PC-3 (cell line): ENCODE results near the gene SRD5A2. TPM values are rescaled to one million over a fixed set of nuclear protein-coding genes. Genes with fewer than 3 reads are reported as not detected.

Experiments used
- ATAC-seq: fragments of 200-7000 bp; cut with Tn5 transposase; 2 replicates; pipeline ENCODE4 v1.9.1; 2020; ENCODE audit warnings: mild to moderate bottlenecking, moderate library complexity
- BruUV-seq: library from RNA; stranded (reverse); fragments of 400-500 nt; replicated peaks from 2 replicates; lab custom pipeline; 2021; lab: Mats Ljungman, UMichigan
- CTCF ChIA-PET: fragments of 300-600 bp; sonication (Branson Sonifier 250); formaldehyde crosslinking; loops from one replicate; lab custom pipeline; 2022; ENCODE audit warnings: antibody characterized with exemption; lab: Charles Lee
- POLR2A ChIA-PET: fragments of 300-600 bp; sonication (Branson Sonifier 250); formaldehyde crosslinking; loops from one replicate; lab custom pipeline; 2022; ENCODE audit warnings: antibody characterized with exemption; ENCODE audit not compliant: unreplicated experiment; lab: Charles Lee
- DNase-seq: peaks from one replicate; pipeline ENCODE4 v3.0.0-alpha.2; 2015
- H2AFZ ChIP-seq: fragments of 300-600 bp; sonication (generic); 2 replicates; pipeline ENCODE4 v1.6.0; 2016; ENCODE audit warnings: antibody characterized with exemption, low read length
- H3F3A ChIP-seq: fragments of 300-600 bp; sonication (generic); one replicate; pipeline ENCODE4 v1.6.0; 2017; ENCODE audit warnings: antibody characterized with exemption, low read length, control low read depth, mild to moderate bottlenecking; ENCODE audit not compliant: unreplicated experiment
- H3K27ac ChIP-seq: fragments of 300-600 bp; sonication (generic); 2 replicates; pipeline ENCODE4 v1.5.1; 2016; ENCODE audit warnings: mild to moderate bottlenecking, low read length
- H3K27me3 ChIP-seq: fragments of 300-600 bp; sonication (generic); 2 replicates; pipeline ENCODE4 v1.6.1; 2016; ENCODE audit warnings: low read length, mixed read lengths
- H3K36me3 ChIP-seq: fragments of 300-600 bp; sonication (generic); 2 replicates; pipeline ENCODE4 v1.6.1; 2016; ENCODE audit warnings: low read depth, mixed run types, low read length, mixed read lengths
- H3K4me1 ChIP-seq: fragments of 300-600 bp; sonication (generic); 2 replicates; pipeline ENCODE4 v1.5.1; 2016; ENCODE audit warnings: low read length; ENCODE audit not compliant: insufficient read depth
- H3K4me2 ChIP-seq: fragments of 300-600 bp; sonication (generic); 2 replicates; pipeline ENCODE4 v1.6.0; 2016; ENCODE audit warnings: low read length
- H3K4me3 ChIP-seq: fragments of 300-600 bp; sonication (generic); 2 replicates; pipeline ENCODE4 v1.5.1; 2016; ENCODE audit warnings: mild to moderate bottlenecking, low read length, mixed read lengths
- H3K79me2 ChIP-seq: fragments of 300-600 bp; sonication (generic); 2 replicates; pipeline ENCODE4 v1.6.1; 2017; ENCODE audit warnings: low read length, mixed read lengths
- H3K9ac ChIP-seq: fragments of 300-600 bp; sonication (generic); 2 replicates; pipeline ENCODE4 v1.6.0; 2016; ENCODE audit warnings: mild to moderate bottlenecking, low read length
- H3K9me2 ChIP-seq: fragments of 300-600 bp; sonication (generic); replicated peaks from 2 replicates; pipeline ENCODE4 v1.6.1; 2016; ENCODE audit warnings: mixed run types, low read length, mixed read lengths
- H3K9me3 ChIP-seq: fragments of 300-600 bp; sonication (generic); 2 replicates; pipeline ENCODE4 v1.6.1; 2016; ENCODE audit warnings: low read length, mixed read lengths
- H4K20me1 ChIP-seq: fragments of 300-600 bp; sonication (generic); 2 replicates; pipeline ENCODE4 v1.6.1; 2016; ENCODE audit warnings: low read length, mixed read lengths
- CTCF ChIP-seq: fragments of 300-600 bp; sonication (generic); conservative IDR thresholded peaks from 2 replicates; pipeline ENCODE4 v1.5.1; 2017; ENCODE audit warnings: antibody characterized with exemption, low read depth, mild to moderate bottlenecking, low read length
- EZH2 ChIP-seq: fragments of 300-600 bp; sonication (generic); IDR thresholded peaks from one replicate; pipeline ENCODE4 v1.6.1; 2017; ENCODE audit warnings: antibody characterized with exemption, mild to moderate bottlenecking, low read length; ENCODE audit not compliant: unreplicated experiment
- EZH2phosphoT487 ChIP-seq: fragments of 300-600 bp; sonication (generic); IDR thresholded peaks from 2 replicates; pipeline ENCODE4 v1.6.1; 2018; ENCODE audit warnings: mild to moderate bottlenecking, antibody characterized with exemption, low read length, borderline replicate concordance
- intact Hi-C: fragments of 100-400 bp; cut with micrococcal nuclease; formaldehyde crosslinking; loops from 2 replicates; pipeline ENCODE4 v1.9.0; 2023
- total RNA-seq: library from RNA; depleted of rRNA; stranded (reverse); fragments of >200 nt; gene quantifications from 2 replicates; pipeline ENCODE4 v1.2.3, GENCODE V29; 2014

SRD5A2 gene
- total RNA-seq, 1 experiment from 2014 or later, result 0.07 TPM

- CTCF ChIA-PET, result no interaction called here
- no TSS peak for BruUV-seq
Observed at GRCh38 chr2:31541853-31542252, 38.9 kb downstream of the SRD5A2 start.

GRCh38 chr2:31539505-31539904 is 41.2 kb downstream of the SRD5A2 start:
- H3K36me3 ChIP-seq, result no peaks in the 10 kb centered on the region
- DNase-seq, result no peak
- H3K4me2 ChIP-seq, result no peak overlapping the region
- H2AFZ ChIP-seq, result no peak overlapping the region
- no peaks in the 10 kb centered on the region for H3K9me2 ChIP-seq
- no peaks in the 10 kb centered on the region for H3K27me3 ChIP-seq
- H3K27ac ChIP-seq, result no peak overlapping the region
- no peak overlapping the region for H3K4me3 ChIP-seq
- 0 out of 2 replicates have a peak, but pooled peaks cover 5% of the 10 kb centered on the region for H3K9me3 ChIP-seq
- H4K20me1 ChIP-seq, result no peaks in the 10 kb centered on the region
- no peak overlapping the region for H3K9ac ChIP-seq
- no peak for ATAC-seq
- no peaks in the 10 kb centered on the region for H3K79me2 ChIP-seq
- no peak for TF ChIP-seq EZH2
- TF ChIP-seq EZH2phosphoT487, result no peak
- no peak for TF ChIP-seq CTCF
- BruUV-seq, result no TSS peak
- H3K4me1 ChIP-seq, result no peaks in the 10 kb centered on the region
- intact Hi-C loops, result no loop called here
- POLR2A ChIA-PET, result no interaction called here
- CTCF ChIA-PET, result no interaction called here
- no peaks in the 10 kb centered on the region for H3F3A ChIP-seq

More at GRCh38 chr2:31541853-31542252, 38.9 kb downstream of the SRD5A2 start:
- TF ChIP-seq CTCF (no peak), EZH2phosphoT487 (no peak)
- no peaks in the 10 kb centered on the region for H3K4me1 ChIP-seq
- intact Hi-C loops, result no loop called here
- no peaks in the 10 kb centered on the region for H3K9me2 ChIP-seq
- no peaks in the 10 kb centered on the region for H3K27me3 ChIP-seq
- H3K9ac ChIP-seq, result no peak overlapping the region
- H2AFZ ChIP-seq, result no peak overlapping the region
- H3K36me3 ChIP-seq, result no peaks in the 10 kb centered on the region
- ATAC-seq (no peak), DNase-seq (no peak)
- H3K9me3 ChIP-seq, result 0 out of 2 replicates have a peak, but pooled peaks cover 5% of the 10 kb centered on the region
- no peak overlapping the region for H3K4me2 ChIP-seq
- no peaks in the 10 kb centered on the region for H4K20me1 ChIP-seq
- POLR2A ChIA-PET, result no interaction called here
- no peak overlapping the region for H3K4me3 ChIP-seq
- H3K27ac ChIP-seq, result no peak overlapping the region
- H3F3A ChIP-seq, result no peaks in the 10 kb centered on the region
- no peaks in the 10 kb centered on the region for H3K79me2 ChIP-seq

GRCh38 chr2:31535768-31536167 is 45.0 kb downstream of the SRD5A2 start:
- TF ChIP-seq EZH2, result no peak
- TF ChIP-seq EZH2phosphoT487, result no peak
- no peak for TF ChIP-seq CTCF
- Histone ChIP-seq H3K36me3 (no peaks in the 10 kb centered on the region), H2AFZ (no peak overlapping the region), H3K27me3 (peaks cover 3% of the 10 kb centered on the region; the same call in 1 of the 2 replicates), H3K4me3 (no peak overlapping the region), H3K9me3 (no peaks in the 10 kb centered on the region), H3K27ac (no peak overlapping the region), H3K79me2 (no peaks in the 10 kb centered on the region), H3K9ac (no peak overlapping the region), H3K4me1 (no peaks in the 10 kb centered on the region), H3K4me2 (no peak overlapping the region), H3K9me2 (no peaks in the 10 kb centered on the region), H4K20me1 (no peaks in the 10 kb centered on the region), H3F3A (no peaks in the 10 kb centered on the region)
- DNase-seq (no peak), ATAC-seq (no peak)
- POLR2A ChIA-PET, result no interaction called here
- CTCF ChIA-PET, result no interaction called here
- intact Hi-C loops, result no loop called here
- no TSS peak for BruUV-seq
